ENCODE measurements around the gene CXCL5. TPM values are rescaled to one million over a fixed set of nuclear protein-coding genes. Genes with fewer than 3 reads are reported as not detected.

Gene CXCL5
- total and polyA plus RNA-seq, 2 donors (not counting 3 experiments of a cell fraction or from before 2014, with no cell fraction given): 0.33 to 0.40 TPM

- H4K20me1 ChIP-seq (replicated peaks; ENCODE audit: control insufficient read depth, extremely low read depth, insufficient read depth, low read length): no peaks in the 10 kb centered on the region
- H3K9me3 ChIP-seq (replicated peaks; ENCODE audit: control insufficient read depth, insufficient read depth, low read length): no peaks in the 10 kb centered on the region
- ChIA-PET POLR2A (no interaction called here), CTCF (no interaction called here)
- DNase-seq (ENCODE audit: low read depth, low spot score) (no peak), FAIRE-seq (no peak)
- H2AFZ ChIP-seq (ENCODE audit: low read depth, low read length): no peak overlapping the region
- H3K27me3 ChIP-seq (ENCODE audit: control insufficient read depth in 2 of 2, insufficient read depth in 2 of 2, low read length in 2 of 2): peaks cover 0 to 5% of the 10 kb centered on the region in 2 experiments
- no peaks in the 10 kb centered on the region for H3K9me1 ChIP-seq (replicated peaks; ENCODE audit: control insufficient read depth, extremely low read depth, insufficient read depth, low read length)
- no peak overlapping the region for H3K4me3 ChIP-seq (replicated peaks in 1 of 3; ENCODE audit: insufficient read depth in 1 of 3, low read depth in 1 of 3, low read length in 3 of 3)
- dilution Hi-C loops (cut with MboI; ENCODE audit: extremely low pct_ligation_motif_present, low sequenced_read_pairs) (no loop called here), intact Hi-C loops (cut with micrococcal nuclease) (no loop called here)
- peaks cover 6% of the 10 kb centered on the region for H3K4me1 ChIP-seq (ENCODE audit: control insufficient read depth, extremely low read depth, insufficient read depth, low read length)
- no peak overlapping the region for H3K27ac ChIP-seq (ENCODE audit: insufficient read depth, low read depth, low read length)
- no peaks in the 10 kb centered on the region for H3K79me2 ChIP-seq (ENCODE audit: control insufficient read depth, insufficient read depth, low read length)
- BruUV-seq (replicated peaks): no TSS peak
- TF ChIP-seq POLR2AphosphoS5 (IDR thresholded peaks at IDR 0.05; ENCODE audit: insufficient read depth, low read depth, low read length): no peak
- TF ChIP-seq GATA2 (IDR thresholded peaks at IDR 0.05; ENCODE audit: insufficient read depth, insufficient read length, low read depth, low read length): no peak
- H3K4me2 ChIP-seq (ENCODE audit: insufficient read depth, low read length): no peak overlapping the region
- H3K9ac ChIP-seq (replicated peaks; ENCODE audit: extremely low read depth, insufficient read depth, low read length): no peak overlapping the region
- no peaks in the 10 kb centered on the region for H3K36me3 ChIP-seq (ENCODE audit: control insufficient read depth in 2 of 2, extremely low read depth in 1 of 2, insufficient read depth in 2 of 2, low read length in 2 of 2)
These were observed 16.8 kb upstream of the CXCL5 start for GRCh38 chr4:74015126-74015780.

DNA sequence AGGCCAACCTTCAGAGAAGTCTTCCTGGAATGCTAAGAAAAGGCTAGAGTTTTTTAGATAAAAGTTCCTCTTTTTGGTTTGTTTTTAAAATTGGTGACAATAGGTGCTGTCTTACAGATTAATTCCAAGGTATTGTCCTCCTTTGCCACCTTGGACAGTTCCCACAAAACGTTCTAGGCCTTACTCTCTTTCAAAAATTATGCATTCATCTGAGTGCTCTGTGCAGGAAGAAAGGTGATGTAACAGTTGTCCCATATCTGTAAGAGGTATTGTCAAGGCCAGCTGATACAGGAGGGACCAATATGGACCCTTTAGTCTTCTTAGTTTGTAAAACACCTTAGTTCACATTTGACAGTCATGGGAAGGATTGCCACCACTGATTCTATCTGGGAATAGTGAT, 15.9 kb upstream of the CXCL5 start:
- dilution Hi-C loops (cut with MboI; ENCODE audit: extremely low pct_ligation_motif_present, low sequenced_read_pairs): no loop called here
- no peaks in the 10 kb centered on the region for H3K9me1 ChIP-seq (replicated peaks; ENCODE audit: control insufficient read depth, extremely low read depth, insufficient read depth, low read length)
- H3K9ac ChIP-seq (replicated peaks; ENCODE audit: extremely low read depth, insufficient read depth, low read length): no peak overlapping the region
- FAIRE-seq (no peak), DNase-seq (ENCODE audit: low read depth, low spot score) (no peak)
- no peak overlapping the region for H3K4me3 ChIP-seq (replicated peaks in 1 of 3; ENCODE audit: insufficient read depth in 1 of 3, low read depth in 1 of 3, low read length in 3 of 3)
- H3K9me3 ChIP-seq (replicated peaks; ENCODE audit: control insufficient read depth, insufficient read depth, low read length): no peaks in the 10 kb centered on the region
- CTCF ChIA-PET: interaction anchor here (1.0 kb wide), 1 partner anchor 24 kb away, joined by 3 read pairs; the partner anchor contains the start of gene CXCL3
- no peak for TF ChIP-seq POLR2AphosphoS5 (IDR thresholded peaks at IDR 0.05; ENCODE audit: insufficient read depth, low read depth, low read length)
- TF ChIP-seq MYC (IDR thresholded peaks at IDR 0.05; ENCODE audit: low read depth, low read length): no peak
- TF ChIP-seq, protein P1, sequence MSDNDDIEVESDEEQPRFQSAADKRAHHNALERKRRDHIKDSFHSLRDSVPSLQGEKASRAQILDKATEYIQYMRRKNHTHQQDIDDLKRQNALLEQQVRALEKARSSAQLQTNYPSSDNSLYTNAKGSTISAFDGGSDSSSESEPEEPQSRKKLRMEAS (IDR thresholded peaks at IDR 0.05; ENCODE audit: insufficient read depth, insufficient read length): no peak
- no peak for TF ChIP-seq JUN (IDR thresholded peaks at IDR 0.05; ENCODE audit: borderline replicate concordance, insufficient read depth, insufficient read length, low read depth)
- TF ChIP-seq POLR2A (IDR thresholded peaks at IDR 0.05; ENCODE audit: low read depth, low read length): no peak
- TF ChIP-seq GATA2 (IDR thresholded peaks at IDR 0.05; ENCODE audit: insufficient read depth, insufficient read length, low read depth, low read length): no peak
- TF ChIP-seq EZH2 (IDR thresholded peaks at IDR 0.05; ENCODE audit: borderline replicate concordance, low read depth, low read length, severe bottlenecking): no peak
- TF ChIP-seq FOS (IDR thresholded peaks at IDR 0.05; ENCODE audit: borderline replicate concordance, insufficient read depth, low read length): no peak
- TF ChIP-seq, protein P2, sequence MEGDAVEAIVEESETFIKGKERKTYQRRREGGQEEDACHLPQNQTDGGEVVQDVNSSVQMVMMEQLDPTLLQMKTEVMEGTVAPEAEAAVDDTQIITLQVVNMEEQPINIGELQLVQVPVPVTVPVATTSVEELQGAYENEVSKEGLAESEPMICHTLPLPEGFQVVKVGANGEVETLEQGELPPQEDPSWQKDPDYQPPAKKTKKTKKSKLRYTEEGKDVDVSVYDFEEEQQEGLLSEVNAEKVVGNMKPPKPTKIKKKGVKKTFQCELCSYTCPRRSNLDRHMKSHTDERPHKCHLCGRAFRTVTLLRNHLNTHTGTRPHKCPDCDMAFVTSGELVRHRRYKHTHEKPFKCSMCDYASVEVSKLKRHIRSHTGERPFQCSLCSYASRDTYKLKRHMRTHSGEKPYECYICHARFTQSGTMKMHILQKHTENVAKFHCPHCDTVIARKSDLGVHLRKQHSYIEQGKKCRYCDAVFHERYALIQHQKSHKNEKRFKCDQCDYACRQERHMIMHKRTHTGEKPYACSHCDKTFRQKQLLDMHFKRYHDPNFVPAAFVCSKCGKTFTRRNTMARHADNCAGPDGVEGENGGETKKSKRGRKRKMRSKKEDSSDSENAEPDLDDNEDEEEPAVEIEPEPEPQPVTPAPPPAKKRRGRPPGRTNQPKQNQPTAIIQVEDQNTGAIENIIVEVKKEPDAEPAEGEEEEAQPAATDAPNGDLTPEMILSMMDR (IDR thresholded peaks at IDR 0.05; ENCODE audit: extremely low read depth in 1 of 2, insufficient read depth in 1 of 2, low read depth in 1 of 2, low read length in 2 of 2): no peak
- no peaks in the 10 kb centered on the region for H3K79me2 ChIP-seq (ENCODE audit: control insufficient read depth, insufficient read depth, low read length)
- intact Hi-C loops (cut with micrococcal nuclease): no loop called here
- H3K4me2 ChIP-seq (ENCODE audit: insufficient read depth, low read length): no peak overlapping the region
- peaks cover 0 to 5% of the 10 kb centered on the region in 2 experiments for H3K27me3 ChIP-seq (ENCODE audit: control insufficient read depth in 2 of 2, insufficient read depth in 2 of 2, low read length in 2 of 2)
- POLR2A ChIA-PET: no interaction called here
- no peaks in the 10 kb centered on the region for H3K36me3 ChIP-seq (ENCODE audit: control insufficient read depth in 2 of 2, extremely low read depth in 1 of 2, insufficient read depth in 2 of 2, low read length in 2 of 2)
- no TSS peak for BruUV-seq (replicated peaks)
- H3K4me1 ChIP-seq (ENCODE audit: control insufficient read depth, extremely low read depth, insufficient read depth, low read length): peaks cover 6% of the 10 kb centered on the region
- no peak overlapping the region for H3K27ac ChIP-seq (ENCODE audit: insufficient read depth, low read depth, low read length)
- no peaks in the 10 kb centered on the region for H4K20me1 ChIP-seq (replicated peaks; ENCODE audit: control insufficient read depth, extremely low read depth, insufficient read depth, low read length)
- H2AFZ ChIP-seq (ENCODE audit: low read depth, low read length): no peak overlapping the region
